Fibroblast of pulmonary artery (primary cell): ENCODE measurements around the gene RPS6KA5.

Experiments
- DNase-seq: peaks from one replicate; pipeline ENCODE4 v3.0.0-alpha.2; 2010; ENCODE audit warnings: low read depth
- H3K4me3 ChIP-seq: replicated peaks from 2 replicates; pipeline ENCODE4 v1.5.1; 2011; ENCODE audit warnings: low read depth, mild to moderate bottlenecking, control low read depth, low read length, moderate library complexity
- CTCF ChIP-seq: IDR thresholded peaks from 2 replicates; pipeline ENCODE4 v1.5.1; 2011; ENCODE audit warnings: mild to moderate bottlenecking, control low read depth, low read length, inconsistent platforms; ENCODE audit errors: missing control alignments

The RPS6KA5 gene

DNA sequence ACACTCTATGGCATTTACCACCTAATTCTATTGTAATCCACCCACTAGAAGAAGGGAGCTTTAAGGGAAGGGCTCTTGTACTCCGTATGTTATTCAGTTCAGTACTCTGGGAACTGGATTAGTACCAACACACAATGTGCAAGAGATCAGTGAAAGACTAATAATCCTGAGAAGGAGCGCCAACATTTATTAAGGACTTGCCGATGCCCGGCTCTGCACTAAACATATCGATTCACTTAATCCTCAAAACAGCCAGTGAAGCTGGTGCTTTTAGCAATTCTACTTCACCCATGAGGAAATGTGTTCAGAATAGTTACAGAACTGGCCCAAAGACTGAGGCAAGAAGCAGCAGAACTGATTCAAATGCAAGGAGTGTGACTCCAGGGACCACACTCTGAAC lies 80.9 kb downstream of the RPS6KA5 start:
- no peak overlapping the region for H3K4me3 ChIP-seq
- TF ChIP-seq CTCF = no peak
- DNase-seq = no peak

DNA sequence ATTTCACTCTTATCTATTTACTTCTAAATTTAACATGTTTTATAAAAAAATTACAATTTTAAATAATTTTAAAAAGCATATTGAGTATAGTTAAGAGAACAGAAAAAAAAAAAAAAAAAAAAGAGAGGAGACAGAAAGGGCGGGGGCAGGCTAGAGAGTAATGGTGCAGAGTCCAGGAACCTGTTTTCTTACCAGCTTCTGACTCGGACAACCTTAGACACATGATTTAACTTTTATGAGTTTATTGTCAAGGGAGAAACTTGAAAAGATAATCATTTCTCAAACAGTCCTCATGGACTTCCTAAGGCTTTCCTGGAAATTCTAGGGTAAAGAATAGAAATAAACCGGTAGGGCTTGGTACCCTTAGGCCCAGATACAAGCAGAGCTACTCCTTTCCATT lies 84.3 kb downstream of the RPS6KA5 start:
- no peak for DNase-seq
- no peak overlapping the region for H3K4me3 ChIP-seq
- TF ChIP-seq CTCF = no peak

DNA sequence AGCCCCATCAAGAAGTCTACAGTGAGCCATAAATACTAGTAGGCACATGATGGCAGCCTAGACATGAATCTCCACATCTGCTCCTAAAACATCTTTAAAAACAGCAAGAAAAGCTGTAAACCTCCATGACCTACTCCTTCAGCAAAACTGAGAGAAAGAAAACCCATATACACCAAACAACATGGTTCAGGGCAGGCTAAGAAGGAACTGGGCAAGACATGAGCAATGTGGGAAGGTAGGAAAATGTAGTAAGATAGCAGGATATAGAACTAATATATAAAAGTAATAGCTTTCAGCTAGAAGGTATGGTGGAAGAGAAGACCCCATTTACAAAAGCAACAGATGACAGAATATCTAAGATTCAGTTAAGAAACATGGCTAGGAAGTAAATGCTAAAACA lies 88.8 kb downstream of the RPS6KA5 start:
- no peak for DNase-seq
- TF ChIP-seq CTCF = no peak
- H3K4me3 ChIP-seq = no peak overlapping the region

DNA sequence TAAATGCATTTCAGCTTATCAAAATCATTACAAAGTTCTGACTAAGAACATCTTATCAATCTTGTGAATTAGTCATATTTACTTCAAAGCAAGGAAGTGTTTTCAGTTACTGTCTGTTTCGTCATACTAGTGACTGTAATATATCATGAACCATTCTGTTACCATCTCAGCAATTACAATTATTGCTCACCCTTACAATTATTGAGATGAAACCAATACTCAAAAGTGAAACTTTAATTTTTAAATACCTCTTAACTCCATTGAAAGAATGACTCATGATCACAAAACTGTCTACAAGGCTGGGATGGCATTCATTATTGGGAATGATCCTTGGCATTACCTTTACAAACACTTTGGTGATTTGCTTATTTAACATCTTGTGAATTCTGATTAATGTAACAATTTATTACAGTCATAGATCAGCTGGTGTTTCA lies 90.3 kb downstream of the RPS6KA5 start:
- TF ChIP-seq CTCF = no peak
- no peak overlapping the region for H3K4me3 ChIP-seq
- peak; percentile 38 for DNase-seq

DNA sequence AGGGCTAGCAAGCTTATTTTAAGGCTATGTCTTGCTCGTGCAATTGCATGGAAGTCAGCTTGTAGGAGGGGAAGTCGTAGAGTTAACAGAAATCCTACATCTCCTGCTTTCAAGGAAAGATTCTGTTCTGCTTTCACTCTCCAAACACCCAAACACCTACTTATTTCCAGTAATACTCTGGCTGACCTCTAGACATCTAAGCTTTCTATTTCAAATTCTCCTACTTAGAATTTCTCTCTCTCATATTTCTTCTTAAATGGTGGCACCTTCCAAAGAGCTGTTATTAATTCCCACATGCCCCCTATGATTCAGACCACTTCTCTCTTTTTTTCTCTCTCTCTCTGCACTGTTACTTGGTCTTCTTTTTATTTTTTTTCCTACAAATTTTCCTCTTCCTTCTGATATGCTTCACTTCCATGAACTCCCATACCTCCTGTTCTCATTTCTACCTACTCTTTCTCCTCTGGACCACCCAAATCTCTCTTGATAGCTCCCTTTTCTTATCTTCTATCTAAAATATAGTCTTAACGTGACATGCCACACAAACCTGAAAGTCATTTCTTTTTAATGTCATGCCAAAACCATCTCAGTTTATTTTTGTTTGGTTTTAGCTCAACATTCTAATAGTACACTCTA lies 90.8 kb downstream of the RPS6KA5 start:
- DNase-seq = peak; percentile 30
- no peak overlapping the region for H3K4me3 ChIP-seq
- TF ChIP-seq CTCF = no peak

DNA sequence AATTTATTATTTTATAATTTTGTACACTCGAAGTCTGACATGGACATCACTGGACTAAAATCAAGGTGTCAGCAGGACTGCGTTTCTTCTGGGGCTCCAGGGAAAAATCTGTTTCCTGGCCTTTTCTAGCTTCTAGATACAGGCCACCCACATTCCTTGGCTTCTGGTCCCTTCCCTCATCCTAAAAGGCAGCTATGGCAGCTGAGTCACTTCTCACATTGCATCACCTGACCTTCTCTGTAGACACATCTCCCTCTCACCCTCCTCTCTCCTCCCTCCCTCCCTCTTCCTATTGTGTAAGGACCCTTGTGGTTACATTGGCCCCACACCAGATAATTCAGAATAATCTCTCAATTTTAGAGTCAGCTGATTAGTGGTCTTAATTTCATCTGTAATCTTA lies 92.4 kb downstream of the RPS6KA5 start:
- no peak for TF ChIP-seq CTCF
- H3K4me3 ChIP-seq = no peak overlapping the region
- DNase-seq = peak; percentile 53

GRCh38 chr14:90966493-90966892 lies 93.9 kb downstream of the RPS6KA5 start:
- TF ChIP-seq CTCF = no peak
- DNase-seq = no peak
- no peak overlapping the region for H3K4me3 ChIP-seq
